Left lung (tissue), 10 donors: ENCODE measurements around the gene MBD6. TPM values are rescaled to one million over a fixed set of nuclear protein-coding genes. Genes with fewer than 3 reads are reported as not detected.
"Not testable (repeated sequence)": the region's sequence is repeated elsewhere in the genome, so short reads cannot be mapped to it uniquely, and the experiment has no call there.

Experiments
- ATAC-seq: fragments of 200-7000 bp; cut with Tn5 transposase; one replicate; pipeline ENCODE4 v1.9.1; 2020; ENCODE audit warnings: moderate library complexity
- DNase-seq, 4 donors: peaks; one replicate each; pipeline ENCODE4 v3.0.0-alpha.2; 2013 to 2020
- H3K27ac ChIP-seq, 2 donors: fragments of 200-600 bp; sonication (generic) in 1 of 2; one replicate each; pipeline versions ENCODE4 v1.5.0 to v1.8.0; 2020 to 2021
- H3K27me3 ChIP-seq, 2 donors: fragments of 200-600 bp; sonication (generic) in 1 of 2; one replicate each; pipeline versions ENCODE4 v1.5.0 to v1.8.0; 2020 to 2021
- H3K36me3 ChIP-seq, 2 donors: fragments of 200-600 bp; sonication (generic) in 1 of 2; one replicate each; pipeline versions ENCODE4 v1.5.0 to v1.8.0; 2020 to 2021
- H3K4me1 ChIP-seq, 2 donors: fragments of 200-600 bp; one replicate each; pipeline ENCODE4 v1.8.0; 2021
- H3K4me3 ChIP-seq, 2 donors: fragments of 200-600 bp; sonication (generic) in 1 of 2; one replicate each; pipeline versions ENCODE4 v1.5.0 to v1.8.0; 2020 to 2021; ENCODE audit warnings: mild to moderate bottlenecking in 1 of 2
- H3K9me3 ChIP-seq, 2 donors: fragments of 200-600 bp; sonication (generic) in 1 of 2; one replicate each; pipeline versions ENCODE4 v1.5.0 to v1.8.0; 2020 to 2021
- CTCF ChIP-seq, 2 donors: fragments of 200-600 bp; sonication (generic) in 1 of 2; IDR thresholded peaks; one replicate each; pipeline versions ENCODE4 v1.5.0 to v1.8.0; 2021; ENCODE audit warnings: antibody characterized with exemption in 2 of 2
- intact Hi-C, 2 donors: fragments of 100-400 bp; cut with DNase I; formaldehyde crosslinking; loops; one replicate each; pipeline versions ENCODE4 v1.11.2 to v1.14.2; 2022
- polyA plus RNA-seq, 6 donors: library from polyadenylated mRNA; unstranded; fragments of 120-200 nt; gene quantifications; one replicate each; pipeline ENCODE4 v1.2.1, GENCODE V29; 2013; ENCODE audit not compliant: insufficient read length in 6 of 6
- total RNA-seq, 2 donors: library from RNA; stranded (reverse); fragmentation: NEBNext Ultra II Directional; extraction: Animal tissue kit (Norgen Biotek cat#: 25700); gene quantifications; one replicate each; pipeline ENCODE4 v1.2.1, GENCODE V29; 2021
- donor health status: DM: no; HTN: yes; CAD: no.
- donor health status: DM: no; HTN: no; CAD: no.

MBD6 gene
- total and polyA plus RNA-seq, 8 donors: 61.3 to 111 (median 73.2) TPM

GRCh38 chr12:57511161-57511560 is 11.5 kb upstream of the MBD6 start:
- Histone ChIP-seq H3K4me1 (peaks cover 0 to 5% of the 10 kb centered on the region in 2 donors), H3K9me3 (no peaks in the 10 kb centered on the region), H3K4me3 (no peak overlapping the region), H3K27ac (no peak overlapping the region), H3K36me3 (peaks cover 0 to 82% of the 10 kb centered on the region in 2 donors), H3K27me3 (no peaks in the 10 kb centered on the region)
- intact Hi-C loops: no loop called here
- DNase-seq (no peak), ATAC-seq (no peak)
- TF ChIP-seq CTCF (IDR thresholded peaks at IDR 0.05): no peak

- TF ChIP-seq CTCF (IDR thresholded peaks at IDR 0.05): no peak
- H3K4me3 ChIP-seq: no peak overlapping the region
- no peaks in the 10 kb centered on the region for H3K27me3 ChIP-seq
- ATAC-seq: no peak
- H3K27ac ChIP-seq: no peak overlapping the region
- H3K9me3 ChIP-seq: no peaks in the 10 kb centered on the region
- H3K36me3 ChIP-seq: peaks cover 0 to 82% of the 10 kb centered on the region in 2 donors
- no peak for DNase-seq
- intact Hi-C loops: no loop called here
- H3K4me1 ChIP-seq: peaks cover 0 to 8% of the 10 kb centered on the region in 2 donors
These were observed 10.9 kb upstream of the MBD6 start for GRCh38 chr12:57511588-57512325.

- peaks cover 2 to 17% of the 10 kb centered on the region in 2 donors for H3K4me1 ChIP-seq
- peaks cover 0 to 91% of the 10 kb centered on the region in 2 donors for H3K36me3 ChIP-seq
- no peak overlapping the region for H3K4me3 ChIP-seq
- intact Hi-C loops: no loop called here
- no peaks in the 10 kb centered on the region for H3K9me3 ChIP-seq
- no peak for ATAC-seq
- no peak overlapping the region for H3K27ac ChIP-seq
- no peak for TF ChIP-seq CTCF (IDR thresholded peaks at IDR 0.05)
- no peak for DNase-seq
- no peaks in the 10 kb centered on the region for H3K27me3 ChIP-seq
These were observed 10.0 kb upstream of the MBD6 start for GRCh38 chr12:57512665-57513064.

DNA sequence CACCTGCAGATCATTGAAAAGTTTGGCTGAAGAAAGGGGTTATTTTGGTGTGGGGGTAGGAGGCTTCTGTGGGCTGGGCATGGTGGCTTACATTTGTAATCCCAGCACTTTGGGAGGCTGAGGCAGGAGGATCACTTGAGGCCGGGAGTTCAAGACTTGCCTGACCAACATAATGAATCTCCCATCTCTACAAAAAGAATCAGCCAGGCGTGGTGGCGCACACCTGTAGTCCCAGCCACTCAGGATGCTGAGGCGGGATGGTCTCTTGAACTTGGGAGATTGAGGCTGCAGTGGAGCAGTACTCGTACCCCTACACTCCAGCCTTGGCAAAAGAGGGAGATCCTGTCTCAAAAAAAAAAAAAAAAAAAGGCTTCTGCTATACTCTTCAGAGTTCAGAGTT is 9.4 kb upstream of the MBD6 start:
- TF ChIP-seq CTCF (IDR thresholded peaks at IDR 0.05): no peak
- DNase-seq (no peak), ATAC-seq (no peak)
- Histone ChIP-seq H3K9me3 (no peaks in the 10 kb centered on the region), H3K36me3 (peaks cover 0 to 97% of the 10 kb centered on the region in 2 donors), H3K4me1 (peaks cover 8 to 24% of the 10 kb centered on the region in 2 donors), H3K27me3 (no peaks in the 10 kb centered on the region), H3K4me3 (no peak overlapping the region), H3K27ac (no peak overlapping the region)
- intact Hi-C loops: no loop called here

- H3K4me3 ChIP-seq, H3K9me3 ChIP-seq, H3K27ac ChIP-seq, intact Hi-C loops, DNase-seq, ATAC-seq, H3K27me3 ChIP-seq: not testable (repeated sequence)
- H3K4me1 ChIP-seq: peaks cover 12 to 28% of the 10 kb centered on the region in 2 donors
- H3K36me3 ChIP-seq: peaks cover 0 to 100% of the 10 kb centered on the region in 2 donors
These were observed 8.9 kb upstream of the MBD6 start for GRCh38 chr12:57513677-57514076.

DNA sequence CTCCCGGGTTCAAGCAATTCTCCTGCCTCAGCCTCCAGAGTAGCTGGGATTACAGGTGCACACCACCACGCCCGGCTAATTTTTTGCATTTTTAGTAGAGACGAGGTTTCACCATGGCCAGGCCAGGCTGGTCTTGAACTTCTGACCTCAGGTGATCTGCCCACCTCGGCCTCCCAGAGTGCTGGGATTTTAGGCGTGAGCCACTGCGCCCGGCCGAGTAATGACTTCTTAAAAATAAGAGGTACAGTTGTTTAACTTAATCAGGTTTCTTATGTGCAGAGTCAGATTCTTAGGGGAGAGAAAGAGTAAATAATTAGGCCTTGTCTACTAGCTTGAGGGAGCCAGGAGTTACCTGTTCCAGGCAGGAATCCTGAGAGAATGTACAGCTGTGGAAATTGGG is 8.4 kb upstream of the MBD6 start:
- DNase-seq, ATAC-seq, H3K9me3 ChIP-seq, H3K27ac ChIP-seq, H3K27me3 ChIP-seq, H3K4me3 ChIP-seq, intact Hi-C loops: not testable (repeated sequence)
- H3K4me1 ChIP-seq: peaks cover 17 to 33% of the 10 kb centered on the region in 2 donors
- peaks cover 0 to 95% of the 10 kb centered on the region in 2 donors for H3K36me3 ChIP-seq
